ENCODE data around the gene NRXN3. TPM values are rescaled to one million over a fixed set of nuclear protein-coding genes. Genes with fewer than 3 reads are reported as not detected.
"Not testable (repeated sequence)": the region's sequence is repeated elsewhere in the genome, so short reads cannot be mapped to it uniquely, and the experiment has no call there.

The NRXN3 gene
- polyA plus RNA-seq, 1 experiment: 7.0 TPM

DNA sequence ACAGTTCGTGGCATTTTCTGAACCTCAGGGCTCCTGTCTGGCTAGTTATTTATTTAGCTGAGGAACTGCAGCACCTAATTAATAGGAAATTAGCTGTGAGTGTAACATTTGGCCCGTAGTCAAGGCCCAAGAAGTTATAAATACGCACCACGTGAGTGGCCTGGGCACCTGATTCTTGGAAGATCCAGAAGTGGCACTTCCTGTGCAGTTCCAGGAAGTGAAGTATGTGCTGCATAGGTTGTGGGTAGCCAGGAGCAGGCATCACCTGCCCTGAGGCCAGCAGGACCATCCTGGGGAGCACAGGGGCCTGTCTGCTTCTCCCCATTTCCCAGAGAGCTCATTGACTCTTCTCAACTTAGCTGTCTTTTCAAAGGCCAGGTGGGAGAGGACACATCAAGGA is 255.6 kb downstream of the NRXN3 start:
- no peaks in the 10 kb centered on the region for H3K36me3 ChIP-seq (ENCODE audit: control insufficient read depth, insufficient read depth, low read length)
- no peaks in the 10 kb centered on the region for H3K27me3 ChIP-seq (ENCODE audit: control insufficient read depth, insufficient read depth, low read length)
- ChIA-PET POLR2A (no interaction called here), CTCF (no interaction called here)
- DNase-seq (ENCODE audit: low read depth): no peak
- TF ChIP-seq, protein P1, sequence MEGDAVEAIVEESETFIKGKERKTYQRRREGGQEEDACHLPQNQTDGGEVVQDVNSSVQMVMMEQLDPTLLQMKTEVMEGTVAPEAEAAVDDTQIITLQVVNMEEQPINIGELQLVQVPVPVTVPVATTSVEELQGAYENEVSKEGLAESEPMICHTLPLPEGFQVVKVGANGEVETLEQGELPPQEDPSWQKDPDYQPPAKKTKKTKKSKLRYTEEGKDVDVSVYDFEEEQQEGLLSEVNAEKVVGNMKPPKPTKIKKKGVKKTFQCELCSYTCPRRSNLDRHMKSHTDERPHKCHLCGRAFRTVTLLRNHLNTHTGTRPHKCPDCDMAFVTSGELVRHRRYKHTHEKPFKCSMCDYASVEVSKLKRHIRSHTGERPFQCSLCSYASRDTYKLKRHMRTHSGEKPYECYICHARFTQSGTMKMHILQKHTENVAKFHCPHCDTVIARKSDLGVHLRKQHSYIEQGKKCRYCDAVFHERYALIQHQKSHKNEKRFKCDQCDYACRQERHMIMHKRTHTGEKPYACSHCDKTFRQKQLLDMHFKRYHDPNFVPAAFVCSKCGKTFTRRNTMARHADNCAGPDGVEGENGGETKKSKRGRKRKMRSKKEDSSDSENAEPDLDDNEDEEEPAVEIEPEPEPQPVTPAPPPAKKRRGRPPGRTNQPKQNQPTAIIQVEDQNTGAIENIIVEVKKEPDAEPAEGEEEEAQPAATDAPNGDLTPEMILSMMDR (IDR thresholded peaks at IDR 0.05; ENCODE audit: insufficient read depth, low read depth, low read length): no peak
- no peak overlapping the region for H3K4me3 ChIP-seq (ENCODE audit: low read depth, low read length)

DNA sequence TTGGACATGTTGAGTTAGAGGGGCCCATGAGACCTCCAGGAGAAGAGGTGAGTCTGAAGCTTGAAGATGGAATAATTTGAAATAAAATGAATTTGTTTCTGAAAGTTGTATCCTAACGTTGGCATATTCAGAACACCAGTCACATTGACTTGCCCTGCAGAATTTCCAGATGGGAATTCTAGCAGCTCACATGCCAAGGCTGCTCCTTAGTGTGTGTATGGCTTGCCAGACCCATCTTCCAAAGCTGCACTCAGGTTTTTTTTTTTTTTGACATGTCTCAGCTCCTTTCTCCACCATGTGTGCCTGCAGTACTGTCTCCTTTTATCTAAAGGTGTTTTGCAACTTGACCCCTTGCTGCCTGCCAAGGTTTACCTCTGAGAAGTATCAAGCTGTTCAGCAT is 261.9 kb downstream of the NRXN3 start:
- ChIA-PET POLR2A (no interaction called here), CTCF (interaction anchor here (0.6 kb wide), 1 partner anchor 128 kb away, joined by 3 read pairs; no protein-coding TSS in a partner anchor)
- no peak for DNase-seq (ENCODE audit: low read depth)
- Histone ChIP-seq H3K36me3 (ENCODE audit: control insufficient read depth, insufficient read depth, low read length) (no peaks in the 10 kb centered on the region), H3K4me3 (ENCODE audit: low read depth, low read length) (no peak overlapping the region), H3K27me3 (ENCODE audit: control insufficient read depth, insufficient read depth, low read length) (no peaks in the 10 kb centered on the region)
- TF ChIP-seq, protein P1 (IDR thresholded peaks at IDR 0.05; ENCODE audit: insufficient read depth, low read depth, low read length): no peak

DNA sequence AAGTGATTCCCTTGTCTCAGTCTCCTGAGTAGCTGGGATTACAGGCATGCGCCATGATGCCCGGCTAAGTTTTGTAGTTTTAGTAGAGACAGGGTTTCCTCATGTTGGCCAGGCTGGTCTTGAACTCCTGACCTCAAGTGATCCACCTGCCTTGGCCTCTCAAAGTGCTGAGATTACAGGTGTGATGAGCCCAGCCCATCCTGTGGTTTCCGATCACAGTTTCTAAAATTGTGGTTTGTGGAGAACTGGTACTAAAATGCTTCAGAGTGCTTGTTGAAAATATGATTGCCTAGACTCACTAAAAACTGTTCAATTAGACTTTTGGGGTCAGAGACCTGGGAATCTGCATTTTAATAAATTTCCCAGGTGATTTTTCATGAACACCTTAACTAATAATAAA is 267.3 kb downstream of the NRXN3 start:
- H3K4me3 ChIP-seq (ENCODE audit: low read depth, low read length); DNase-seq (ENCODE audit: low read depth); POLR2A ChIA-PET; H3K36me3 ChIP-seq (ENCODE audit: control insufficient read depth, insufficient read depth, low read length); CTCF ChIA-PET; H3K27me3 ChIP-seq (ENCODE audit: control insufficient read depth, insufficient read depth, low read length): not testable (repeated sequence)

GRCh38 chr14:78440356-78440894 is 270.3 kb downstream of the NRXN3 start:
- DNase-seq (ENCODE audit: low read depth): no peak
- TF ChIP-seq, protein P1 (IDR thresholded peaks at IDR 0.05; ENCODE audit: insufficient read depth, low read depth, low read length): no peak
- Histone ChIP-seq H3K36me3 (ENCODE audit: control insufficient read depth, insufficient read depth, low read length) (no peaks in the 10 kb centered on the region), H3K4me3 (ENCODE audit: low read depth, low read length) (no peak overlapping the region), H3K27me3 (ENCODE audit: control insufficient read depth, insufficient read depth, low read length) (no peaks in the 10 kb centered on the region)
- CTCF ChIA-PET: interaction anchor here (0.7 kb wide), 1 partner anchor 76 kb away, joined by 3 read pairs; no protein-coding TSS in a partner anchor
- POLR2A ChIA-PET: no interaction called here

DNA sequence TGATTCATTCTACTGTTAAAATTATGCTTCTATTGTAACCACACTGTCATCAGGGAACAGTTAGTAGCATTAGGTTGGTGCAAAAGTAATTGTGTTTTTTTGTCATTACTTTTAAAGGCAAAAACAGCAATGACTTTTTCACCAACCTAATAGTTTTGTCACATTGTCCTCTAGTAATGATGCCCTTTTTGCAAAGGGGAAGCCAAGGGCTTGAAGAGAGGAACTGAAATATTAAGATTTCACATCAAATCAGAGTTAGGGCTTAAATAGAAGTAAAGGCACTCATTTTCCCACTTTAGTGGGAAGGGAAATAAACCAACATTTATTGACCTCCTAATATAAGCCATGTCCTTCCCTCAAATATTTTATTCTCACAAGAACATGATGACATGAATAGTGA is 273.7 kb downstream of the NRXN3 start:
- Histone ChIP-seq H3K4me3 (ENCODE audit: low read depth, low read length) (no peak overlapping the region), H3K36me3 (ENCODE audit: control insufficient read depth, insufficient read depth, low read length) (no peaks in the 10 kb centered on the region), H3K27me3 (ENCODE audit: control insufficient read depth, insufficient read depth, low read length) (no peaks in the 10 kb centered on the region)
- DNase-seq (ENCODE audit: low read depth): no peak
- ChIA-PET POLR2A (no interaction called here), CTCF (interaction anchor here (1.1 kb wide), 1 partner anchor 254 kb away, joined by 3 read pairs; no protein-coding TSS in a partner anchor)
- TF ChIP-seq, protein P1 (IDR thresholded peaks at IDR 0.05; ENCODE audit: insufficient read depth, low read depth, low read length): no peak

DNA sequence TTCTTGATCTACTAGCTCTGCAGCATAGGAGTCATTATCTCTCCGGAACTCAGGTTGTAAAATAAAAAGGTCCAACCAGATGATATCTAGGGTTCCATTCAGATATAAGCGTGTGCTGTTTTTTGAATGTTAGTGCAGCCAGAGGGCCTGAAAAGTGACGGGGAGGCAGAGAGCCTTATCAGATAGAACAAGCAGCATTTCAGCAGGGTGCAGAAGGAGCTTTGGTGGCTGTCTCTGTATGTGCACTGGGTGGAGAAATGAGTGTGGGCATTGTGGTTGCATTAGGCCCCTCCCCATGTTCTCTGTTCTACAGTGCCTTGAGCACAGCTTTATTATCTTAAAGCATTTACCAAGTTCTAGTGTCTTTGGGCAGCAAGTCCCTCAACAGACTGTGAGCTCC is 275.1 kb downstream of the NRXN3 start:
- Histone ChIP-seq H3K36me3 (ENCODE audit: control insufficient read depth, insufficient read depth, low read length) (no peaks in the 10 kb centered on the region), H3K4me3 (ENCODE audit: low read depth, low read length) (no peak overlapping the region), H3K27me3 (ENCODE audit: control insufficient read depth, insufficient read depth, low read length) (no peaks in the 10 kb centered on the region)
- ChIA-PET POLR2A (no interaction called here), CTCF (interaction anchor here (0.9 kb wide), 1 partner anchor 252 kb away, joined by 3 read pairs; no protein-coding TSS in a partner anchor)
- TF ChIP-seq, protein P1 (IDR thresholded peaks at IDR 0.05; ENCODE audit: insufficient read depth, low read depth, low read length): no peak
- no peak for DNase-seq (ENCODE audit: low read depth)

All from BJ (cell line).